ENCODE results near the gene RNF32.

- TF ChIP-seq CTCF (conservative IDR thresholded peaks at IDR 0.05; ENCODE audit: low read depth, low read length) (no peak), EZH2 (IDR thresholded peaks at IDR 0.05; ENCODE audit: borderline replicate concordance, low read depth, low read length, poor library complexity, severe bottlenecking) (no peak)
Observed at GRCh38 chr7:156673902-156674301, 33.3 kb downstream of the RNF32 start.

Data from A673 (cell line).